Measurements from ENCODE around the gene NR4A1. TPM values are rescaled to one million over a fixed set of nuclear protein-coding genes. Genes with fewer than 3 reads are reported as not detected.

NR4A1 gene
- total RNA-seq, 2 donors from 2014 or later: 79.2 to 133 TPM

Other genes with a start within 250 kb of the NR4A1 start
- gene FIGNL2, start 202.7 kb upstream of the NR4A1 start, total RNA-seq: under 1 TPM; 0.42 to 0.76 TPM
- gene ANKRD33, start 163.3 kb upstream of the NR4A1 start, total RNA-seq: not detected
- gene ACVRL1, start 143.9 kb upstream of the NR4A1 start, total RNA-seq: not detected
- 1 to 10 TPM; 6.5 to 8.7 TPM for gene ACVR1B, start 99.7 kb upstream of the NR4A1 start, total RNA-seq
- 100 to 1,000 TPM; 491 to 562 TPM for gene TAMALIN, start 44.5 kb upstream of the NR4A1 start, total RNA-seq
- gene ATG101, start 18.5 kb downstream of the NR4A1 start, total RNA-seq: 10 to 100 TPM; 22.0 to 30.2 TPM
- not detected for gene SMIM41, start 28.3 kb downstream of the NR4A1 start, total RNA-seq
- not detected for gene KRT80, start 140.6 kb downstream of the NR4A1 start, total RNA-seq
- under 1 TPM in 1 of 2 donors, not detected in 1; 0.70 TPM for gene KRT7, start 181.8 kb downstream of the NR4A1 start, total RNA-seq
- under 1 TPM in 1 of 2 donors, not detected in 1; 0.21 TPM for gene KRT86, start 223.2 kb downstream of the NR4A1 start, total RNA-seq
- not detected for gene KRT81, start 240.1 kb downstream of the NR4A1 start, total RNA-seq